ENCODE results near the gene NSDHL.
"Not testable (repeated sequence)": the region's sequence is repeated elsewhere in the genome, so short reads cannot be mapped to it uniquely, and the experiment has no call there.

Gene NSDHL

DNA sequence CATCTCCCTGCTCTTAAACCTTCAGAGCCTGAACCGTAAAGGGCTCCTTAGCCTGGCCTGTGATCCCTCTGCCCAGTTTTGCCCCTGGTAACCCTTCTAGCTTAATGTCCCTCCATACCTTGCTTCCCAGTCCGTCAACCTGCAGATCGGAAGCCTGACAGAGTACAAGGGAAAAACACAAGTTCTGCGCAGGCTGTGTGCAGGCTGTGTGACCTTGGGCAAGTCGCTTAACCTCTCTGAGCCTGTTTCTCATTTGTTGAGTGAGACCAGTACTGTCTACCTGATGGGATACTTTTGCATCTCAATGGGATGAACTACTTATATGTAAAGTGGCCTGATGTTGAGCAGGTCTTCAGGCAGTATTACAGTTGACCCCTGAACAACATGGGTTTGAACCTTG, 1.7 kb downstream of the NSDHL start:
- Histone ChIP-seq H3K27ac (no peak overlapping the region), H3K4me1 (peaks cover 0 to 11% (median 6%) of the 10 kb centered on the region in 4 donors), H3K4me3 (no peak overlapping the region), H3K9me3 (no peaks in the 10 kb centered on the region), H3K36me3 (no peaks in the 10 kb centered on the region), H3K27me3 (no peaks in the 10 kb centered on the region)
- intact Hi-C loops (cut with DNase I; ENCODE audit: low total_unique reads), result no loop called here
- no peak for DNase-seq
- TF ChIP-seq, protein P1, sequence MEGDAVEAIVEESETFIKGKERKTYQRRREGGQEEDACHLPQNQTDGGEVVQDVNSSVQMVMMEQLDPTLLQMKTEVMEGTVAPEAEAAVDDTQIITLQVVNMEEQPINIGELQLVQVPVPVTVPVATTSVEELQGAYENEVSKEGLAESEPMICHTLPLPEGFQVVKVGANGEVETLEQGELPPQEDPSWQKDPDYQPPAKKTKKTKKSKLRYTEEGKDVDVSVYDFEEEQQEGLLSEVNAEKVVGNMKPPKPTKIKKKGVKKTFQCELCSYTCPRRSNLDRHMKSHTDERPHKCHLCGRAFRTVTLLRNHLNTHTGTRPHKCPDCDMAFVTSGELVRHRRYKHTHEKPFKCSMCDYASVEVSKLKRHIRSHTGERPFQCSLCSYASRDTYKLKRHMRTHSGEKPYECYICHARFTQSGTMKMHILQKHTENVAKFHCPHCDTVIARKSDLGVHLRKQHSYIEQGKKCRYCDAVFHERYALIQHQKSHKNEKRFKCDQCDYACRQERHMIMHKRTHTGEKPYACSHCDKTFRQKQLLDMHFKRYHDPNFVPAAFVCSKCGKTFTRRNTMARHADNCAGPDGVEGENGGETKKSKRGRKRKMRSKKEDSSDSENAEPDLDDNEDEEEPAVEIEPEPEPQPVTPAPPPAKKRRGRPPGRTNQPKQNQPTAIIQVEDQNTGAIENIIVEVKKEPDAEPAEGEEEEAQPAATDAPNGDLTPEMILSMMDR (IDR thresholded peaks at IDR 0.05), result no peak

DNA sequence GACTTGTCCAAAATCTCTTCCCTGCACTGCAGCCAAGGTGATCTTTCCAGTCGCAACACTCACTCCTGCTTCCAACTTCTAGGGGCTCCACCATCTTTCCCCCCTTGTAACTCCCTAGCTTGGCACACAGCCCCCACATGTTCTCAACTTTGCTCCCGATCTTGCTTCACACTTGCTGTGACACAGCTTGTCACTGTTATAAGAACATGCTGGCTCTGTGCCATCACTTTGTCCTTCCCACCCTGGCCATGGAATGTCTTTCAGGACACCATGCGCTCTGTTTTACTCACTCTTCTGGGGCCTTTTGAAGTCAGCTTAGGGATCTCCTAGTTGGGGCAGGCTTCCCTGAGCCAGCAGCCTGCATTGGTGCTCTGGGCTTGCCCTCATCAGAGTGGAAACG, 2.5 kb downstream of the NSDHL start:
- no peaks in the 10 kb centered on the region for H3K9me3 ChIP-seq
- no peak for DNase-seq

DNA sequence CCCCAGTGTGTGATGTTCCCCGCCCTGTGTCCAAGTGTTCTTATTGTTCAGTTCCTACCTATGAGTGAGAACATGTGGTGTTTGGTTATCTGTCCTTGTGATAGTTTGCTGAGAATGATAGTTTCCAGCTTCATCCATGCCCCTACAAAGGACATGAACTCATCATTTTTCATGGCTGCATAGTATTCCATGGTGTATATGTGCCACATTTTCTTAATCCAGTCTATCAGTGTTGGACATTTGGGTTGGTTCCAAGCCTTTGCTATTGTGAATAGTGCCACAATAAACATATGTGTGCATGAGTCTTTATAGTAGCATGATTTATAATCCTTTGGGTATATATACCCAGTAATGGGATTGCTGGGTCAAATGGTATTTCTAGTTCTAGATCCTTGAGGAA, 4.6 kb downstream of the NSDHL start:
- H3K9me3 ChIP-seq; DNase-seq; H3K27me3 ChIP-seq; H3K36me3 ChIP-seq; intact Hi-C loops (cut with DNase I; ENCODE audit: low total_unique reads); H3K27ac ChIP-seq; H3K4me3 ChIP-seq: not testable (repeated sequence)
- H3K4me1 ChIP-seq, result peaks cover 0 to 11% (median 6%) of the 10 kb centered on the region in 4 donors

More for the DNA sequence above, 2.5 kb downstream of the NSDHL start:
- TF ChIP-seq, protein P1 (IDR thresholded peaks at IDR 0.05), result no peak
- intact Hi-C loops (cut with DNase I; ENCODE audit: low total_unique reads), result no loop called here
- Histone ChIP-seq H3K27ac (no peak overlapping the region), H3K4me1 (peaks cover 0 to 11% (median 6%) of the 10 kb centered on the region in 4 donors), H3K4me3 (no peak overlapping the region), H3K27me3 (no peaks in the 10 kb centered on the region), H3K36me3 (no peaks in the 10 kb centered on the region)

DNA sequence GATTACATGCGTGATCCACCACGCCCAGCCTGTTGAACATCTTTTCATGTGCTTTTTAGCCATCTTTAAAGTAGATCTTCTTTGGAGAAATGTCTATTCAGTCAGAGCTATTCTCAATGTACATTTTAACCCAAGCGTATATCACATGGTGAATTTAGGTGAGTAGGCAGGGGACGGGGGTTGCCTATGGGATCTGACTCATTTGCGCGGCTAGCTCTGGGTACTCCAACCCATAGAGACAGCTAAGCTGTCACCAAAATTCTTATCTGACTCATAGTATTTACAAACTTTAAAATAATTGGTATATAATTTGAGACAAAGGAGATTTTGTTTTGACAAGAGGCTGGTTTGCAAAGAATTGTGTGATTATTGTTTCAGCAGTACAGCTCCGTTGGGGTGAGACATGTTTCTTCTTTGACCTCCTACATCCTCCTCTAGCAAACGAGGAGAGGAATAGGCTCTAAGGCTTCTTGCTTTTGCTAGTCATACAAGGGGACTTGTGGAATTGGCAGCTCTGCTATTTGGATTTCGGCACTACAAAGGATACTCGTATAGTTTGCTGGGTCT, 12.0 kb downstream of the NSDHL start:
- TF ChIP-seq, protein P1 (IDR thresholded peaks at IDR 0.05), result no peak
- no peak overlapping the region for H3K27ac ChIP-seq
- DNase-seq, result no peak

DNA sequence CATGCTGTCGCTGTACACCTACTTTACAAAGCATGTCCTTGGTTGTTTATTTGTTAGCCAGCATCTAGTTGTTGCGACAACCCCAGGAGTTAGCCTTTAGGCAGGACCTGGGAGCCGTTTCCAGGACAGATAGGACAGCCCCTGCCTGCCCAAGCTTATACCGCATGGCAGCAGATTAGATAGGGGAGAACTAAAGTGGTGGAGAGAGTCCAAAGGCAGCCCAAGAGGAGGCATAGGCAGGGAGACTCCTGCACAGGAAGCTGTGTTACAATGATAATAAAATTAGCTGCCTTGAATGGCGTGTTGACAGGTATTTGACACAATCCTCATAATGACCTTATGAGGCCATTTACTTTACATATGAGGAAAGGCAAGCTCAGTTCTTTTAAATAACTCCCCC, 13.0 kb downstream of the NSDHL start:
- Histone ChIP-seq H3K4me3 (no peak overlapping the region), H3K4me1 (no peaks in the 10 kb centered on the region), H3K27me3 (no peaks in the 10 kb centered on the region), H3K27ac (no peak overlapping the region), H3K36me3 (peaks cover 0 to 4% (median 0%) of the 10 kb centered on the region in 3 donors), H3K9me3 (no peaks in the 10 kb centered on the region)
- no peak for DNase-seq
- intact Hi-C loops (cut with DNase I; ENCODE audit: low total_unique reads), result no loop called here
- TF ChIP-seq, protein P1 (IDR thresholded peaks at IDR 0.05), result no peak

More for the DNA sequence above, 12.0 kb downstream of the NSDHL start:
- Histone ChIP-seq H3K4me3 (no peak overlapping the region), H3K9me3 (no peaks in the 10 kb centered on the region), H3K36me3 (no peaks in the 10 kb centered on the region), H3K4me1 (no peaks in the 10 kb centered on the region), H3K27me3 (no peaks in the 10 kb centered on the region)
- intact Hi-C loops (cut with DNase I; ENCODE audit: low total_unique reads), result no loop called here

DNA sequence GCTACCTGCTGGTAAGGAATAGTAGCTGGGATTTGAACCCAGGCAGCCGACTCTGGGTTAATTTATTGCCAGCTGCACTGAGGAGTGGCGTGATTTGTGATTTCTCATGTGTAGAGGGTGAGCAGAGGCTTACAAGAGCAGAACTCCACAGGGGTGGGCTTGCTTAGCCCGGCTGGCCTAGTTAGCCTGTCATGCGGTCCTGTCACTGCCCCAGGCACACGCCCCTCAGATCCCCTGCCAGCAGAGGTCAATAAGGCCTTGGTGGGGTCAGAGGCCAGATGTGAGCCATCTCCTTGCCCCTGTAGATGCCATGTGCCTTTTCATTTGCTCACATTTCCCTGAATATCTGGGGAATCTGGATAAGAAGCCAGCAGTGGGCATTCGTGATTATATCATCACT, 13.4 kb downstream of the NSDHL start:
- TF ChIP-seq, protein P1 (IDR thresholded peaks at IDR 0.05), result no peak
- intact Hi-C loops (cut with DNase I; ENCODE audit: low total_unique reads), result no loop called here
- H3K4me1 ChIP-seq, result no peaks in the 10 kb centered on the region
- no peak for DNase-seq
- no peak overlapping the region for H3K27ac ChIP-seq
- H3K4me3 ChIP-seq, result no peak overlapping the region
- H3K27me3 ChIP-seq, result no peaks in the 10 kb centered on the region
- H3K36me3 ChIP-seq, result peaks cover 0 to 4% (median 0%) of the 10 kb centered on the region in 3 donors
- H3K9me3 ChIP-seq, result no peaks in the 10 kb centered on the region
